ENCODE data around the gene OSBPL10.

The OSBPL10 gene

DNA sequence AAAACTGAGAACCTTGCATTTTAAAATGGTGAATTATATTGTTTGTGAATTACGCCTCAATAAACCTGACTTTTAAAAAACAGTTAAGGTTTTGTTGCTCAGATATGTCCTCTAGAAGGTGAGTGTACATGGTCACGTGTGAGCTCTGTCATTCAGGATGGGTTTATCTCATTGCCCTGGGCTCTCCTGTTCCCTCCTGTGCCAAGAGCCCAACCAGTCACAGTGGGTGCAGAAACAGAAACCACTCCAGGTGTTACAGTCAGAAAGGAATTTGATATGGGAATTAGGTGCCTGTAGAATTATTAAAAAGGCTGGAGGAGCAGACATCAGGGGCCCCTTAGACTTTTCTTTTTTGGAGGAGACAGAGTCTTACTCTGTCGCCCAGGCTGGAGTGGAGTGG lies 252.0 kb downstream of the OSBPL10 start:
- Histone ChIP-seq H3F3A (ENCODE audit: low read depth) (no peaks in the 10 kb centered on the region), H4K20me1 (ENCODE audit: insufficient read depth, low read length, poor library complexity, severe bottlenecking) (no peaks in the 10 kb centered on the region), H3K9me2 (replicated peaks; ENCODE audit: low read depth, low read length) (no peaks in the 10 kb centered on the region), H3K36me3 (ENCODE audit: insufficient read depth, low read length) (no peaks in the 10 kb centered on the region), H3K9me3 (ENCODE audit: insufficient read depth, low read depth, low read length) (no peaks in the 10 kb centered on the region), H3K9ac (ENCODE audit: low read depth, low read length, poor library complexity, severe bottlenecking) (no peak overlapping the region), H2AFZ (ENCODE audit: low read length) (no peak overlapping the region), H3K4me1 (ENCODE audit: insufficient read depth, low read length, poor library complexity, severe bottlenecking) (no peaks in the 10 kb centered on the region), H3K4me2 (ENCODE audit: low read depth, low read length, poor library complexity, severe bottlenecking) (no peak overlapping the region), H3K27me3 (ENCODE audit: insufficient read depth, low read length, poor library complexity, severe bottlenecking) (no peaks in the 10 kb centered on the region), H3K79me2 (ENCODE audit: insufficient read depth, low read length) (no peaks in the 10 kb centered on the region), H3K4me3 (ENCODE audit: low read length, poor library complexity, severe bottlenecking) (no peak overlapping the region)
- TF ChIP-seq EZH2phosphoT487 (IDR thresholded peaks at IDR 0.05; ENCODE audit: borderline replicate concordance): no peak
- TF ChIP-seq, protein P1, sequence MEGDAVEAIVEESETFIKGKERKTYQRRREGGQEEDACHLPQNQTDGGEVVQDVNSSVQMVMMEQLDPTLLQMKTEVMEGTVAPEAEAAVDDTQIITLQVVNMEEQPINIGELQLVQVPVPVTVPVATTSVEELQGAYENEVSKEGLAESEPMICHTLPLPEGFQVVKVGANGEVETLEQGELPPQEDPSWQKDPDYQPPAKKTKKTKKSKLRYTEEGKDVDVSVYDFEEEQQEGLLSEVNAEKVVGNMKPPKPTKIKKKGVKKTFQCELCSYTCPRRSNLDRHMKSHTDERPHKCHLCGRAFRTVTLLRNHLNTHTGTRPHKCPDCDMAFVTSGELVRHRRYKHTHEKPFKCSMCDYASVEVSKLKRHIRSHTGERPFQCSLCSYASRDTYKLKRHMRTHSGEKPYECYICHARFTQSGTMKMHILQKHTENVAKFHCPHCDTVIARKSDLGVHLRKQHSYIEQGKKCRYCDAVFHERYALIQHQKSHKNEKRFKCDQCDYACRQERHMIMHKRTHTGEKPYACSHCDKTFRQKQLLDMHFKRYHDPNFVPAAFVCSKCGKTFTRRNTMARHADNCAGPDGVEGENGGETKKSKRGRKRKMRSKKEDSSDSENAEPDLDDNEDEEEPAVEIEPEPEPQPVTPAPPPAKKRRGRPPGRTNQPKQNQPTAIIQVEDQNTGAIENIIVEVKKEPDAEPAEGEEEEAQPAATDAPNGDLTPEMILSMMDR (conservative IDR thresholded peaks at IDR 0.05; ENCODE audit: low read length): no peak

DNA sequence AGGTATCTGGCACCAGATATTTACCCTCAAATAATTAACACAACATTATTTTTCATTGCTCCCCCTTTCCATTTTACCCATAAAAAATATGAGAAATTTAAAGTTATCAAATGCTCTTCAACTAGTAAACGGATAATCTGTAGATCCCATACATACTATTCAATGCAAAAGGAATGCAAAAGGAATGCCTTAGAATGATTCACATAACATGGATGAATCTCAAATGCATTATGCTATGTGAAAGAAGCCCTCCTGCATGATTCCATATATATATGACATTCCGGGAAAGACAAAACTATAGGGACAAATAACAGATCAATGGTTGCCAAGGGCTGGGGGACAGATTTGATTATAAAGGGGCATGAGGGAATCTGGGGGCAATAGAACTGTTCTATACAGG lies 252.7 kb downstream of the OSBPL10 start:
- Histone ChIP-seq H2AFZ (ENCODE audit: low read length) (no peak overlapping the region), H3F3A (ENCODE audit: low read depth) (no peaks in the 10 kb centered on the region), H3K9ac (ENCODE audit: low read depth, low read length, poor library complexity, severe bottlenecking) (no peak overlapping the region), H3K79me2 (ENCODE audit: insufficient read depth, low read length) (no peaks in the 10 kb centered on the region), H4K20me1 (ENCODE audit: insufficient read depth, low read length, poor library complexity, severe bottlenecking) (no peaks in the 10 kb centered on the region), H3K27me3 (ENCODE audit: insufficient read depth, low read length, poor library complexity, severe bottlenecking) (no peaks in the 10 kb centered on the region), H3K9me2 (replicated peaks; ENCODE audit: low read depth, low read length) (no peaks in the 10 kb centered on the region), H3K4me1 (ENCODE audit: insufficient read depth, low read length, poor library complexity, severe bottlenecking) (no peaks in the 10 kb centered on the region), H3K4me3 (ENCODE audit: low read length, poor library complexity, severe bottlenecking) (no peak overlapping the region), H3K4me2 (ENCODE audit: low read depth, low read length, poor library complexity, severe bottlenecking) (no peak overlapping the region), H3K36me3 (ENCODE audit: insufficient read depth, low read length) (no peaks in the 10 kb centered on the region), H3K9me3 (ENCODE audit: insufficient read depth, low read depth, low read length) (no peaks in the 10 kb centered on the region)
- TF ChIP-seq EZH2phosphoT487 (IDR thresholded peaks at IDR 0.05; ENCODE audit: borderline replicate concordance): no peak
- TF ChIP-seq, protein P1 (conservative IDR thresholded peaks at IDR 0.05; ENCODE audit: low read length): no peak

DNA sequence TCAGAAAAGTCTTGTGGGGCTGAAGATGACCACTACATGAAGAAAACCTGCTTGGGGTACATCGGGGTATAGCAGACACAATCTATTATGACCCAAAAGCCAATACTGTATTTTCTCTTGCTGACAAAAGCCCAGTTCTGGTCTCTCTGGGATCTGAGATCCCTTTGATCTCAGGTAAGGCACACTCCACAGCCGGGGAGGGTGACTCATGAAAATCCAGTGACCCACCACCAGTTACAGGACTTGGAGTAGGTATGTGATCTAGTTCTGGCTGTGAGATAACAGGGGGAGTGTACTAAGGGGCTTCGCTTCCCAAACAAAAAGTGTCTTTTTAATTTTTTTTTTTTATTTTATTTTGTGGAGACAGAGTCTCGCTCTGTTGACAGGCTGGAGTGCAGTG lies 255.1 kb downstream of the OSBPL10 start:
- Histone ChIP-seq H2AFZ (ENCODE audit: low read length) (no peak overlapping the region), H3K4me2 (ENCODE audit: low read depth, low read length, poor library complexity, severe bottlenecking) (no peak overlapping the region), H3F3A (ENCODE audit: low read depth) (no peaks in the 10 kb centered on the region), H3K36me3 (ENCODE audit: insufficient read depth, low read length) (no peaks in the 10 kb centered on the region), H3K9me2 (replicated peaks; ENCODE audit: low read depth, low read length) (no peaks in the 10 kb centered on the region), H3K4me3 (ENCODE audit: low read length, poor library complexity, severe bottlenecking) (no peak overlapping the region), H3K4me1 (ENCODE audit: insufficient read depth, low read length, poor library complexity, severe bottlenecking) (no peaks in the 10 kb centered on the region), H3K79me2 (ENCODE audit: insufficient read depth, low read length) (no peaks in the 10 kb centered on the region), H4K20me1 (ENCODE audit: insufficient read depth, low read length, poor library complexity, severe bottlenecking) (no peaks in the 10 kb centered on the region), H3K27me3 (ENCODE audit: insufficient read depth, low read length, poor library complexity, severe bottlenecking) (no peaks in the 10 kb centered on the region), H3K9me3 (ENCODE audit: insufficient read depth, low read depth, low read length) (no peaks in the 10 kb centered on the region), H3K9ac (ENCODE audit: low read depth, low read length, poor library complexity, severe bottlenecking) (no peak overlapping the region)
- TF ChIP-seq, protein P1 (conservative IDR thresholded peaks at IDR 0.05; ENCODE audit: low read length): no peak
- no peak for TF ChIP-seq EZH2phosphoT487 (IDR thresholded peaks at IDR 0.05; ENCODE audit: borderline replicate concordance)

Measured in Loucy (cell line).